HEK293 (cell line): Measurements from ENCODE around the gene TNIK.

Experiments
- CTCF ChIP-seq: fragments of 450-650 bp; formaldehyde crosslinking; IDR thresholded peaks from 2 replicates; pipeline ENCODE4 v1.5.1; 2016; ENCODE audit warnings: missing biosample characterization, missing genetic modification characterization
- FEZF1 ChIP-seq: fragments of 450-650 bp; formaldehyde crosslinking; IDR thresholded peaks from 2 replicates; pipeline ENCODE4 v1.5.1; 2016; ENCODE audit warnings: missing biosample characterization, missing genetic modification characterization
- KLF8 ChIP-seq: fragments of 450-650 bp; formaldehyde crosslinking; IDR thresholded peaks from 2 replicates; pipeline ENCODE4 v1.5.1; 2016; ENCODE audit warnings: missing biosample characterization, missing genetic modification characterization
- KLF9 ChIP-seq: fragments of 450-650 bp; formaldehyde crosslinking; IDR thresholded peaks from 2 replicates; pipeline ENCODE4 v1.5.1; 2016; ENCODE audit warnings: missing biosample characterization, missing genetic modification characterization, low read depth
- MYNN ChIP-seq: fragments of 450-650 bp; formaldehyde crosslinking; IDR thresholded peaks from 2 replicates; pipeline ENCODE4 v1.5.1; 2016; ENCODE audit warnings: missing biosample characterization, missing genetic modification characterization, borderline replicate concordance
- SETDB1 ChIP-seq: IDR thresholded peaks from one replicate; pipeline ENCODE4 v1.6.1; 2017; ENCODE audit warnings: mild to moderate bottlenecking, low read length, moderate library complexity, mixed read lengths; ENCODE audit not compliant: insufficient read length
- ZNF174 ChIP-seq: fragments of 450-650 bp; formaldehyde crosslinking; IDR thresholded peaks from 2 replicates; pipeline ENCODE4 v1.5.0; 2017; ENCODE audit warnings: missing biosample characterization, mild to moderate bottlenecking, missing genetic modification characterization
- ZNF274 ChIP-seq, 2 experiments: fragments of 200-500 bp in 1 of 2; fragments of 450-650 bp in 1 of 2; sonication (Bioruptor generic) in 1 of 2; formaldehyde crosslinking in 1 of 2; IDR thresholded peaks; 2 replicates each; pipeline versions ENCODE4 v1.5.1 to v1.6.1; 2014 to 2016; ENCODE audit warnings: borderline replicate concordance in 1 of 2, inconsistent platforms in 1 of 2, low read length in 1 of 2, missing biosample characterization in 1 of 2, missing genetic modification characterization in 1 of 2
- ZNF777 ChIP-seq: fragments of 450-650 bp; formaldehyde crosslinking; IDR thresholded peaks from 2 replicates; pipeline ENCODE4 v1.5.1; 2017; ENCODE audit warnings: missing biosample characterization, missing genetic modification characterization, borderline replicate concordance

GRCh38 chr3:171461525-171461917 lies 1.3 kb upstream of the TNIK start:
- TF ChIP-seq SETDB1, result no peak
- no peak for TF ChIP-seq ZNF174 (tag by site-specific recombination)
- no peak for TF ChIP-seq KLF9
- TF ChIP-seq ZNF777 (tag by site-specific recombination), result no peak
- TF ChIP-seq FEZF1 (tag by site-specific recombination), result no peak
- TF ChIP-seq KLF8, result no peak
- no peak for TF ChIP-seq ZNF274 (IDR thresholded peaks at IDR 0.05; ENCODE audit: low read length)
- TF ChIP-seq ZNF274 (tag by site-specific recombination; IDR thresholded peaks at IDR 0.05; ENCODE audit: borderline replicate concordance), result no peak
- TF ChIP-seq CTCF, result no peak
- TF ChIP-seq MYNN (tag by site-specific recombination), result no peak
